ENCODE measurements around the gene FAM111A. TPM values are rescaled to one million over a fixed set of nuclear protein-coding genes. Genes with fewer than 3 reads are reported as not detected.

Gene FAM111A
- total and polyA plus RNA-seq, 7 donors = 0.91 to 5.2 (median 3.1) TPM

- H3K27ac ChIP-seq = no peak overlapping the region
- H3K4me3 ChIP-seq = no peak overlapping the region
- 26 to 55% (median 30%) methylated on average over 5 of the region's 5 CpGs for WGBS, 3 donors
- no peaks in the 10 kb centered on the region for H3K36me3 ChIP-seq (ENCODE audit: insufficient read depth in 1 of 2, low read depth in 1 of 2)
- H3K27me3 ChIP-seq (ENCODE audit: insufficient read depth in 3 of 3, low read length in 2 of 3) = peaks cover 0 to 20% (median 3%) of the 10 kb centered on the region in 3 donors
- intact Hi-C loops (cut with DNase I) = no loop called here
- DNase-seq = no peak
- no peaks in the 10 kb centered on the region for H3K9me3 ChIP-seq
- ATAC-seq = no peak
- TF ChIP-seq, protein P1, sequence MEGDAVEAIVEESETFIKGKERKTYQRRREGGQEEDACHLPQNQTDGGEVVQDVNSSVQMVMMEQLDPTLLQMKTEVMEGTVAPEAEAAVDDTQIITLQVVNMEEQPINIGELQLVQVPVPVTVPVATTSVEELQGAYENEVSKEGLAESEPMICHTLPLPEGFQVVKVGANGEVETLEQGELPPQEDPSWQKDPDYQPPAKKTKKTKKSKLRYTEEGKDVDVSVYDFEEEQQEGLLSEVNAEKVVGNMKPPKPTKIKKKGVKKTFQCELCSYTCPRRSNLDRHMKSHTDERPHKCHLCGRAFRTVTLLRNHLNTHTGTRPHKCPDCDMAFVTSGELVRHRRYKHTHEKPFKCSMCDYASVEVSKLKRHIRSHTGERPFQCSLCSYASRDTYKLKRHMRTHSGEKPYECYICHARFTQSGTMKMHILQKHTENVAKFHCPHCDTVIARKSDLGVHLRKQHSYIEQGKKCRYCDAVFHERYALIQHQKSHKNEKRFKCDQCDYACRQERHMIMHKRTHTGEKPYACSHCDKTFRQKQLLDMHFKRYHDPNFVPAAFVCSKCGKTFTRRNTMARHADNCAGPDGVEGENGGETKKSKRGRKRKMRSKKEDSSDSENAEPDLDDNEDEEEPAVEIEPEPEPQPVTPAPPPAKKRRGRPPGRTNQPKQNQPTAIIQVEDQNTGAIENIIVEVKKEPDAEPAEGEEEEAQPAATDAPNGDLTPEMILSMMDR (IDR thresholded peaks at IDR 0.05) = no peak
- no peaks in the 10 kb centered on the region for H3K4me1 ChIP-seq
Observed at GRCh38 chr11:59185386-59185945, 42.8 kb downstream of the FAM111A start.

DNA sequence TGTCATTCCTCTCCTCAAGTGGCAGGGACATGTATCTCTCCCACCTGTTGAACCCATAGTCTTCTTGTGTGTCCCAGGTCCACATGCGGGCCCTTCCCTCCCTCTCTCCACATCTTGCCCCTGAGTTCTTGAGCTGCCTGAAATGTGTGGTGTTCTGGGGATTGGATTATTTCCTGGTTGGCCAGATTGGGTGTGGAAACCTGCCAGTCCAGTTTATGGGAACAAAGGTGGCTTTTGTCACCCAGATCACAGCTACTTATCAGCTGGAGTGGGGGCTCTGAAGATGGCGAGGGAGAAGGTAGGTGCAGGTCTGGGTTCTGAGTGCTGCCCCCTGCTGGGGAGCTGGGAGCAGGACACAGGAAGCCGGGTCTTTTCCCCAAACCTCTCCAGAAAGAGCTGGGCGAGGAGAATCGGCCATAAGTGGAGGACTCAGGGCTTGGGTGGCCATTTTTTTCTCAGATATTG is 43.5 kb downstream of the FAM111A start:
- 37 to 58% (median 44%) methylated on average over 5 of the region's 5 CpGs for WGBS, 3 donors
- ATAC-seq (peak in 1 of 4 donors; percentile 43), DNase-seq (no peak)
- TF ChIP-seq, protein P1 (IDR thresholded peaks at IDR 0.05) = peak; percentile 22
- Histone ChIP-seq H3K27me3 (ENCODE audit: insufficient read depth in 3 of 3, low read length in 2 of 3) (peaks cover 0 to 20% (median 3%) of the 10 kb centered on the region in 3 donors), H3K4me1 (no peaks in the 10 kb centered on the region), H3K36me3 (ENCODE audit: insufficient read depth in 1 of 2, low read depth in 1 of 2) (no peaks in the 10 kb centered on the region), H3K4me3 (no peak overlapping the region), H3K9me3 (no peaks in the 10 kb centered on the region), H3K27ac (no peak overlapping the region)
- intact Hi-C loops (cut with DNase I) = no loop called here

DNA sequence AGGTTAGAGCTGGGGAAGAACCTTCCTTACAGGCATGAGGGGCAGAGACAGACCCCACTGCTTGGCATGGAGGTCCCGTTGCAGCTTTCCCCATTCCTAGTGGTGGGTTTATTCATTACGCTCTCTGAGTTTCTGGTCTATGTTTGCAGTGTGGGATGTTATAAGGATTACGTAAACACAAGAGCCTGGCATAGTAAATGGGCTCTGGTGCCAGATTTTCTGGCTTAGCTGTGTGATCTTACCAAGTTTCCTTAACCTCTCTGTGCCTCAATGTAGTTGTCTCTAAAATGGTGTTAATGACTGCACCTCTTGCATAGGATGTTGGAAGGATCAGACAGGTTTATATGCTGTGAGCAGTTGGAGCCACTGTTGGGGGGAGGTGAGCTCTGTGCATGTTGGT is 44.4 kb downstream of the FAM111A start:
- H3K4me1 ChIP-seq = no peaks in the 10 kb centered on the region
- DNase-seq = no peak
- intact Hi-C loops (cut with DNase I) = no loop called here
- H3K4me3 ChIP-seq = no peak overlapping the region
- H3K9me3 ChIP-seq = no peaks in the 10 kb centered on the region
- TF ChIP-seq, protein P1 (IDR thresholded peaks at IDR 0.05) = no peak
- peak in 2 of 4 donors; percentile 34 to 43 for ATAC-seq
- H3K27me3 ChIP-seq (ENCODE audit: insufficient read depth in 3 of 3, low read length in 2 of 3) = peaks cover 0 to 20% (median 3%) of the 10 kb centered on the region in 3 donors
- H3K27ac ChIP-seq = no peak overlapping the region
- 42 to 68% (median 43%) methylated on average over 3 of the region's 3 CpGs for WGBS, 3 donors
- H3K36me3 ChIP-seq (ENCODE audit: insufficient read depth in 1 of 2, low read depth in 1 of 2) = no peaks in the 10 kb centered on the region

DNA sequence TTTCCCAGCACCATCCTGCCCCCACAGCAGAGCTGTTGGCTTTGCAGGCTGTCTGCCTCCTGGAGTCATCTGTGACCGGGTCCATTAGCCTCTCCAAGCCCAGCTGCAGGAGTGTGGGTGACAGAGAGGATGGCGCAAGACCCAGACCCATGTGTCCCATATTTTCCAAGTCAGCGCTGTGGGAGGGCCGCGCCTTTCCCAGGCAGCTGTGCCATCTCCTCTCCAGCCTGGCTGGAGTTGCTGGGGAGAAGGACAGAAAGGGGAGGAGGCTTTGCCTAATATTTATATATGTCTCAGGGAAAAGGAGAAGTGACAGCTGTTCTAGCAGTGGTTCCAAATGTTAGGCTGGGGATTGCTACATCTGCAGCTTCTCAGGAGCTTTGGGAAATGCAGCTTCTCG is 44.9 kb downstream of the FAM111A start:
- no peaks in the 10 kb centered on the region for H3K9me3 ChIP-seq
- ATAC-seq (peak; percentile 65 to 87 (median 76)), DNase-seq (peak; percentile 71 to 89)
- H3K27ac ChIP-seq = no peak overlapping the region
- TF ChIP-seq, protein P1 (IDR thresholded peaks at IDR 0.05) = no peak
- intact Hi-C loops (cut with DNase I) = no loop called here
- H3K36me3 ChIP-seq (ENCODE audit: insufficient read depth in 1 of 2, low read depth in 1 of 2) = no peaks in the 10 kb centered on the region
- no peaks in the 10 kb centered on the region for H3K4me1 ChIP-seq
- no peak overlapping the region for H3K4me3 ChIP-seq
- H3K27me3 ChIP-seq (ENCODE audit: insufficient read depth in 3 of 3, low read length in 2 of 3) = peaks cover 0 to 20% (median 3%) of the 10 kb centered on the region in 3 donors
- WGBS, 3 donors = 20 to 43% (median 34%) methylated on average over 6 of the region's 6 CpGs

DNA sequence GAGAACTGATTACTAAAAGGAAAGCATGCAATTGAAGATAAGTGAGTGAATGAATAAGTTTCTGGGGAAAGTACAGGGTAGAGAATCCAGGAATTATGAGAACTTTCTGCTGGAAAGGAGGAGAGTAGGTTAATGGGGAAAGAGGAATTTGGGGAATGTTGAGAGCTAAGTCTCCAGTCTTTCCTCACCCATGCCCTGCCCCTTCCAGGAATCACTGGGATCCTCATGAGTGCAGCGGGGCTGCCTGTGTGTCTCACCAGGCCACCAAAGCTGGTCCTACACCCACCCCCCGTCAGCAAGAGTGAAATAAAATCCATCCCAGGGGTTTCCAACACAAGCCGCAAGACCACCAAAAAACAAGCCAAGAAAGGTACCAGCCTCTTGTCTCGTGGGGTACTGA is 46.3 kb downstream of the FAM111A start:
- Histone ChIP-seq H3K9me3 (no peaks in the 10 kb centered on the region), H3K4me1 (no peaks in the 10 kb centered on the region), H3K4me3 (no peak overlapping the region), H3K36me3 (ENCODE audit: insufficient read depth in 1 of 2, low read depth in 1 of 2) (no peaks in the 10 kb centered on the region), H3K27me3 (ENCODE audit: insufficient read depth in 3 of 3, low read length in 2 of 3) (peaks cover 0 to 20% (median 3%) of the 10 kb centered on the region in 3 donors), H3K27ac (no peak overlapping the region)
- ATAC-seq = no peak
- TF ChIP-seq, protein P1 (IDR thresholded peaks at IDR 0.05) = no peak
- intact Hi-C loops (cut with DNase I) = no loop called here
- DNase-seq = no peak
- 71 to 91% (median 75%) methylated on average over 4 of the region's 4 CpGs for WGBS, 3 donors

Data from psoas muscle (tissue), 8 donors.